ENCODE measurements around the gene BEX4.
"Not testable (repeated sequence)": the region's sequence is repeated elsewhere in the genome, so short reads cannot be mapped to it uniquely, and the experiment has no call there.

The BEX4 gene

DNA sequence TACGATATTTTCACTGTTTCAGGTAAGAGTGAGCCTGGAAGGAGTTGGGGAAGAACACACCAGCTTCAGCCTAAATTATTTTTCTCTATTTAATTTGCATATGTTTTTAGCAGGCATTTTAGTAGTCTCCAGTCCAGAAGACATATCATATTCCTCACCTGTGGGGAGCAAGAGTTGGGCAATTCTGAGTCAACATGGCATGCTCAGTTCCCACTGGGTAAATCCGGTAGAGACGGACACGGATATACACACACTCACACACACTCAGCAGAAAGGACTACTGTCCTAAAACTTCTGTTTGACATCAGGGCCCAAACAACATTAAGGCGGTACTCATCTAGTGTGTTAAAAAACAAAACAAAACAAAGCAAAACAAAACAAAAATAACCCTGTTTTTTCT lies 4.9 kb upstream of the BEX4 start:
- H3K27me3 ChIP-seq (ENCODE audit: insufficient read depth, low read length): no peaks in the 10 kb centered on the region
- H3K9me3 ChIP-seq (ENCODE audit: insufficient read depth, low read depth, low read length): no peaks in the 10 kb centered on the region
- no peak overlapping the region for H3K4me3 ChIP-seq (ENCODE audit: low read length)
- H3K36me3 ChIP-seq (ENCODE audit: insufficient read depth, low read length): no peaks in the 10 kb centered on the region
- H3K9ac ChIP-seq (ENCODE audit: low read depth, low read length): no peak overlapping the region
- no peak overlapping the region for H3K27ac ChIP-seq (ENCODE audit: low read depth, low read length)
- 0 out of 2 replicates have a peak, but pooled peaks cover 3% of the 10 kb centered on the region for H3K4me1 ChIP-seq (ENCODE audit: insufficient read depth, low read length)
- 93% methylated on average over 4 of the region's 5 CpGs for WGBS

DNA sequence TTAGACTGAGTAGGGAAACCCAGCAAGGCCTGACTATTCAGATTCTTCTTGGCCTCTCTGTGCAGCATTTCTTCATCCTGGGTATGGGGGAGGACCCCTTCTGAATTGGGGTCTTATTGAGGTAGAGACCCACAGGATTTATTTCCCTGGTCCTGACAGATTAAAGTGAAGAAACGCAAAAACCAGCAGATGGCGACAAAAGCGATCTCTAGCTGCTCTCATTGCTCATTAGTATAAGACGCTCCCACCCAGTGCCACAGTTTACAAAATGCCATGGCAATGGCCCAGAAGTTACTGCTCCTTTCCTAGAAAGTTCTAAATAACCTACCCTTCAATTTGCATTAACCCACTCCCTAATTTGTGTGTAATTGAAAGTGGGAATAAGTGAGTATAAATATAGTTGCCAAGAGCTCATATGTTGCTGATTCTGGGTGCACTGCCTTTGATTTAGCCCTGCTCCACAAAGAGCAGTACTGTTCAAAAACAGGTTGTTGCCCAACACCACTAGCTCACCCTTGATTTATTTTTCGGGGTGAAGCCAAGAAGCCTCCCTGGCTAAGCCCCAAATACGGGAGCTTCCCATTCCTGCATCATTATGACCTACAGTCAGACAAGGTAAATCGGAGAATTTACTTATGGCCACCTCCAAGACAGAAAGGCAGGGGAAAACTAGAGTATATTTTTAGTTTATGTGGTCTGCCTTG lies 3.7 kb upstream of the BEX4 start:
- no peak overlapping the region for H3K27ac ChIP-seq (ENCODE audit: low read depth, low read length)
- H3K27me3 ChIP-seq (ENCODE audit: insufficient read depth, low read length): no peaks in the 10 kb centered on the region
- no peaks in the 10 kb centered on the region for H3K9me3 ChIP-seq (ENCODE audit: insufficient read depth, low read depth, low read length)
- WGBS: 23% methylated on average over 6 of the region's 7 CpGs
- peaks cover 5% of the 10 kb centered on the region; the same call in 1 of the 2 replicates for H3K4me1 ChIP-seq (ENCODE audit: insufficient read depth, low read length)
- H3K9ac ChIP-seq (ENCODE audit: low read depth, low read length): no peak overlapping the region
- H3K4me3 ChIP-seq (ENCODE audit: low read length): no peak overlapping the region
- peaks cover 2% of the 10 kb centered on the region for H3K36me3 ChIP-seq (ENCODE audit: insufficient read depth, low read length)

DNA sequence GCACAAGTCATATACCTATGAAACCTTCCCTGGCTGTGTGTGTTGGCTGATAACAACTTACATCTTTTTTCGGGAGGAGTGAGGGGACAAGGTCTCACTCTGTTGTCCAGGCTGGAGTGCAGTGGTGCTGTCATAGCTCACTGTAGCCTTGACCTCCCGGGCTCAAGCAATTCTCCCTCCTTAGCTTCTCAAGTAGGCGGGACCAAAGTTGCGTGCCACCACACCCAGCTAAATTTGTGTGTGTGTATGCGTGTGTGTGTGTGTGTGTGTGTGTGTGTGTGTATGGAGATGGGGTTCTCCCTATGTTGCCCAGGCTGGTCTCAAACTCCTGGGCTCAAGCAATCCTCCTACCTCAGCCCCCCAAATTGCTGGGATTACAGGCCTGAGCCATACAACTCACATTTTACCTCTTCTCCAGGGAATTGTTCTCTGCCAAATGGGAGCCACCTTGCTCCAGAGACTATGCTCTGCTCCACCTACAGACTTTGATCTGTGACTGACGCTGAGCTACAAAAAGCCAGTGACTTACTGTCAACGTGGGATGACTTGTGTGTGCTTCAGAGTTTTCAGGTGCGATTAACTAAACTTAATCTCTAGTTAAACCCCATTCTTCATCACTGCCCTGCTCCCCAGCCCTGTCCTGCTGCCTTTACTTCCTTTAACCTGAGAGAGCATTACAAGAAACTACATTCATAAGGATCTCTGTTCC lies 2.0 kb upstream of the BEX4 start:
- peaks cover 14% of the 10 kb centered on the region for H3K36me3 ChIP-seq (ENCODE audit: insufficient read depth, low read length)
- 63% methylated on average over 5 of the region's 8 CpGs for WGBS
- no peak overlapping the region for H3K9ac ChIP-seq (ENCODE audit: low read depth, low read length)
- H3K9me3 ChIP-seq (ENCODE audit: insufficient read depth, low read depth, low read length): no peaks in the 10 kb centered on the region
- H3K27me3 ChIP-seq (ENCODE audit: insufficient read depth, low read length): no peaks in the 10 kb centered on the region
- no peak overlapping the region for H3K4me3 ChIP-seq (ENCODE audit: low read length)
- H3K4me1 ChIP-seq (ENCODE audit: insufficient read depth, low read length): peaks cover 9% of the 10 kb centered on the region; the same call in 1 of the 2 replicates
- H3K27ac ChIP-seq (ENCODE audit: low read depth, low read length): no peak overlapping the region

DNA sequence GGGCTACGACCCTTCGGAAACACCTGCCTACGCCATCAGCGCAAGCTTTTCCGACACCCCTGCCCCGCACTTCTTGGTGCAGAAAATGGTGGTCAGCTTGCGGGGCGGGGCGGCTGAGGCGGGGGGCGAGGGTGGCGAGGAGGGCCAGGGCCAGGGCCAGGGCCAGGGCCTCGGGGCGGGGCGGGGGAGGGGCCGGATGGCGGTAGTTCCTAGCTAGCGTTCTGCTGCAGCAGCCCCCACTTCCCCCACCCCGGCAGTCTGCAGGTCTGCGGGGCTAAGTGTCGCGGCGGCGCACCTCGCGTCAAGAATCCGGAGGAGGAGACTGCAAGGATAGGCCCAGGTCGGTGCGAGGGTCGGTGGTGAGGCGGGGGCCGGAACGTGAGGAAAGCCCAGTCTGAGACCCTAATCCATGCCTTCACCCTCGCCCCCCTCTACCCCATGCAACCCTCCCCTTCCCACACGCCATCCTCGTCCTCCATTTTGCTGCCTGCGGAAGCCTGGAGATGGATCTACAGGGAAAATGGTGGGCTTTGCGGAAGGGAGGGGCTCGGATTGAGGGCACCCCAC lies 600 bp downstream of the BEX4 start:
- Histone ChIP-seq H3K4me3 (ENCODE audit: low read length) (peak overlapping the region; percentile 86), H3K36me3 (ENCODE audit: insufficient read depth, low read length) (peaks cover 14% of the 10 kb centered on the region), H3K4me1 (ENCODE audit: insufficient read depth, low read length) (peaks cover 9% of the 10 kb centered on the region; the same call in 1 of the 2 replicates), H3K9ac (ENCODE audit: low read depth, low read length) (peak overlapping the region; percentile 97), H3K27me3 (ENCODE audit: insufficient read depth, low read length) (no peaks in the 10 kb centered on the region), H3K9me3 (ENCODE audit: insufficient read depth, low read depth, low read length) (no peaks in the 10 kb centered on the region), H3K27ac (ENCODE audit: low read depth, low read length) (peak overlapping the region; percentile 98)
- 0% methylated on average over 27 of the region's 39 CpGs for WGBS

DNA sequence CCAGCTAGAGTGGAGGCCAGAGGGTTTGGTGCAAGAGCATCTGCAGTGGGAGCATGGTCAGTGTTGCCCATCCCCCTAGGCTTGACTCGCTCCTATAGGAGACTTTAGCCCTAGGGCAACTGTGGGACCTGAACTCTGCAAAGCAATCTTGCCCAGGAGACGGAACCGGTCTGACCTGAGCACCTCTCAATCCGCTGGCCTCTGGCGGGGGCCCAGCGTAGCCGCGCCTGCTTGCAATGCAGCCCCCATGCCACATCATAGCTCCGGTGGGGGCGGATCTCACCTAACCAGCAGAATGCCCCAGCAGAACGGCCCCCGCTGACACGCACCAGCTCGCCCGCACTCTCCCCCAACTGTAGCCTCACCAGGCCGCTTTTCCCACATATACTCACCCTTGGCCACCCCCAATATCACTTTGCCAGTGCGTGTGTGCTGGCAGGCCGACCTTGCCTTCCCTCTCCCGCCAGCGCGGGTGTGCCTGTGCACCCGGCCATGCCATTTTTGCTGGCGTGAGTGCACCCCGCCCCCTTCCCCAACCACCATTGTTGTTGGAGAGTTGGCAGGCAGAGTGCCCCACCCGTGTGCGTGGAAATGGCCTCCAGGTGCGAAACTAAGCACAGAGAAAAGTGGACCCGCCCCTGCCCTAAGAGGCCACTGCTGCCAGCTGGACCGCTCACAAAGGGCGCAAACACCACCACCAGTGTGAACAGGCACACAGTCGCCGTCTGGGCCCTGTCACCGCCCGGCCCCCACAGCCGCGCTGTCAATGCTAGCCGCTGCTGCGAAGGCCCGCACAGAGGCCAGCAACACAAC lies 5.8 kb downstream of the BEX4 start:
- H3K27ac ChIP-seq (ENCODE audit: low read depth, low read length): no peak overlapping the region
- H3K4me1 ChIP-seq (ENCODE audit: insufficient read depth, low read length): peaks cover 6% of the 10 kb centered on the region; the same call in 1 of the 2 replicates
- WGBS: 96% methylated on average over 39 of the region's 39 CpGs
- no peaks in the 10 kb centered on the region for H3K27me3 ChIP-seq (ENCODE audit: insufficient read depth, low read length)
- no peaks in the 10 kb centered on the region for H3K9me3 ChIP-seq (ENCODE audit: insufficient read depth, low read depth, low read length)
- H3K4me3 ChIP-seq (ENCODE audit: low read length): no peak overlapping the region
- peaks cover 14% of the 10 kb centered on the region for H3K36me3 ChIP-seq (ENCODE audit: insufficient read depth, low read length)
- H3K9ac ChIP-seq (ENCODE audit: low read depth, low read length): no peak overlapping the region

DNA sequence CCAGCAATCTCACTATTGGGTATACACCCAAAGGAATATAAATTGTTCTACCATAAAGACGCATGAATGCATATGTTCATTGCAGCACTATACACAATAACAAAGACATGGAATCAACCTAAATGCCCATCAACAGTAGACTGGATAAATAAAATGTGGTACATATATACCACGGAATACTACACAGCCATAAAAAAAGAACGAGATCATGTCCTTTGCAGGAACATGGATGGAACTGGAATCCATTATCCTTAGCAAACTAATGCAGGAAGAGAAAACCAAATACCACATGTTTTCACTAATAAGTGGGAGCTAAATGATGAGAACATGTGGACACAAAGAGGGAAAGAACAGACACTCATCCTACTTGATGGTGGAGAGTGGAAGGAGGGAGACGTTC lies 11.0 kb downstream of the BEX4 start:
- H3K4me3 ChIP-seq (ENCODE audit: low read length); H3K27ac ChIP-seq (ENCODE audit: low read depth, low read length); H3K9me3 ChIP-seq (ENCODE audit: insufficient read depth, low read depth, low read length); H3K36me3 ChIP-seq (ENCODE audit: insufficient read depth, low read length); H3K4me1 ChIP-seq (ENCODE audit: insufficient read depth, low read length); H3K9ac ChIP-seq (ENCODE audit: low read depth, low read length); H3K27me3 ChIP-seq (ENCODE audit: insufficient read depth, low read length): not testable (repeated sequence)
- WGBS: 100% methylated on average over 1 of the region's 4 CpGs

DNA sequence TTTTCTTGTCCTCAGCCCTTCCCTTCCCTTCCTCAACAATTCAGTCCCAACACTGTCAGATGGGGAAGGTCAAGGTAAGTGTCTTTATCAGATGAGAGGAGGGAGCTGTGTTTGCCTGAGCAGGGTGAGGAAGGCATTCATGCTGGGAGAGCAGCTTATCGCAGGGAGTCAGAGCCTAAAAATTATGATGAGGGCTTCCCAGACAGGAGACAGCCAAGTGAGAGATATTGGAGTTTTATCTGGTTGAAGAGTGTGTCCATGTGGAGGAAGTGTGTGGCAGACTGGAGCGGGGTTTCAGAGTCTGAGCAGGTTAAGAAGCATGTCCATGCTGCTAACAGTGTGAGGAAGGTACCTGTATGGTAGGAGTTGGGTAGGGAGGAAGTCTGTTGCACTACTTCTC lies 18.4 kb downstream of the BEX4 start:
- Histone ChIP-seq H3K4me3 (ENCODE audit: low read length) (no peak overlapping the region), H3K27me3 (ENCODE audit: insufficient read depth, low read length) (peaks cover 2% of the 10 kb centered on the region; the same call in 1 of the 2 replicates), H3K36me3 (ENCODE audit: insufficient read depth, low read length) (no peaks in the 10 kb centered on the region), H3K9me3 (ENCODE audit: insufficient read depth, low read depth, low read length) (no peaks in the 10 kb centered on the region), H3K27ac (ENCODE audit: low read depth, low read length) (no peak overlapping the region), H3K9ac (ENCODE audit: low read depth, low read length) (no peak overlapping the region), H3K4me1 (ENCODE audit: insufficient read depth, low read length) (no peaks in the 10 kb centered on the region)
- WGBS: 87% methylated on average over 2 of the region's 2 CpGs

DNA sequence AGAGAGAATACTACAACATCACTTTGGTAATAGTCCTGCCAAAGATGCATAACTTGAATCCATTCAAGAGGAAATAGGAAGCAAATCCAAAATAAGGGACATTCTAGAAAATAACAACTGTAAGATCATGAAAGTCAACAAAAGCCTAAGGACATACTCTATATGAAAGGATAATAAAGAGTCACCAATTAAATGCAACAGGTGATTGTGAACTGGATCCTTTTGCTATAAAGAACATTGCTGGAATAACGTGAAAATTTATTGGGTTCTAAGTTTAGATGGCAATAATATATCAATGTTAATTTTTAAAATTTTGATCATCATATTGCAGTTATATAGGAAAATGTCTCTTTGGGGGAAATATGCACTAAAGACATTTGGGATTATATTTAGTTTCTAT lies 20.0 kb downstream of the BEX4 start:
- Histone ChIP-seq H3K9me3 (ENCODE audit: insufficient read depth, low read depth, low read length) (no peaks in the 10 kb centered on the region), H3K4me1 (ENCODE audit: insufficient read depth, low read length) (no peaks in the 10 kb centered on the region), H3K36me3 (ENCODE audit: insufficient read depth, low read length) (no peaks in the 10 kb centered on the region), H3K27me3 (ENCODE audit: insufficient read depth, low read length) (peaks cover 2% of the 10 kb centered on the region; the same call in 1 of the 2 replicates), H3K9ac (ENCODE audit: low read depth, low read length) (no peak overlapping the region), H3K4me3 (ENCODE audit: low read length) (no peak overlapping the region), H3K27ac (ENCODE audit: low read depth, low read length) (no peak overlapping the region)
- no CpG with 5 or more reads among the region's 1 CpG for WGBS

DNA sequence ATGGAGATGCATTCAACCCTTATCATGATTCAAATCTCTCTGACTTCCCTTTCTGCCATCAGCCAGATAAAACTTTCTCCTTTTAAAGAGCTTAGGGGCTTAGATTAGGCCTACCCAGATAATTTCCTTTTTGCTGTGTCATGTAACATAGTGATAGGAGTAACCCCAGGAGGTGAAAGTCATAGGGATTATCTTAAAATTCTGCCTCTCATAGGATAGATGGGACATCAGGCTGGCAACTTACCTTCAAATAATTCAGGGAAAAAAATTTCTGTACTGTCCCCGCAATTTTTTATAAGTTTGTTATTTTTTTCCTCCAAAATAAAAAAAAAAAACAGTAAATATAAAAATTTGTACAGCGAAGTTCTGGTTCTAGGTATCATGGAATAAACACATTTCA lies 20.7 kb downstream of the BEX4 start:
- H3K36me3 ChIP-seq (ENCODE audit: insufficient read depth, low read length); H3K27ac ChIP-seq (ENCODE audit: low read depth, low read length); H3K9me3 ChIP-seq (ENCODE audit: insufficient read depth, low read depth, low read length); H3K27me3 ChIP-seq (ENCODE audit: insufficient read depth, low read length); H3K4me3 ChIP-seq (ENCODE audit: low read length); H3K9ac ChIP-seq (ENCODE audit: low read depth, low read length); H3K4me1 ChIP-seq (ENCODE audit: insufficient read depth, low read length): not testable (repeated sequence)
- WGBS: no CpG with 5 or more reads among the region's 2 CpGs

DNA sequence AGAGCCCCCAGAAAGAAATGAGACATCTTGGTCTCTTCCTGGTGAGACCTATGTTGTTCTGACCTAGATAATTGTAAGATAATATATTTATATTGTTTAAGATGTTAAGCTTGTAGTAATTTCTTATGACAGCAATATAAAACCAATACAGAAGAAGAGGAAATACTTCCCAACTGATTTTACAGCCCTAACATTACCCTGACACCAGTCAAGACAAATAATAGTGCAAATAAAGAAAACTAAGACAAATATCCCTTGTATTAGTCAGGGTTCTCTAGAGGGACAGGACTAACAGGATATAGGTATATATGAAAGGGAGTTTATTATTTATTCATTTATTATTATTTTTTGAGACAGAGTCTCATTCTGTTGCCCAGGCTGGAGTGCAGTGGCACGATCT lies 21.4 kb downstream of the BEX4 start:
- Histone ChIP-seq H3K27me3 (ENCODE audit: insufficient read depth, low read length) (no peaks in the 10 kb centered on the region), H3K4me3 (ENCODE audit: low read length) (no peak overlapping the region), H3K36me3 (ENCODE audit: insufficient read depth, low read length) (no peaks in the 10 kb centered on the region), H3K9ac (ENCODE audit: low read depth, low read length) (no peak overlapping the region), H3K4me1 (ENCODE audit: insufficient read depth, low read length) (no peaks in the 10 kb centered on the region), H3K27ac (ENCODE audit: low read depth, low read length) (no peak overlapping the region), H3K9me3 (ENCODE audit: insufficient read depth, low read depth, low read length) (no peaks in the 10 kb centered on the region)
- WGBS: 90% methylated on average over 1 of the region's 1 CpG

DNA sequence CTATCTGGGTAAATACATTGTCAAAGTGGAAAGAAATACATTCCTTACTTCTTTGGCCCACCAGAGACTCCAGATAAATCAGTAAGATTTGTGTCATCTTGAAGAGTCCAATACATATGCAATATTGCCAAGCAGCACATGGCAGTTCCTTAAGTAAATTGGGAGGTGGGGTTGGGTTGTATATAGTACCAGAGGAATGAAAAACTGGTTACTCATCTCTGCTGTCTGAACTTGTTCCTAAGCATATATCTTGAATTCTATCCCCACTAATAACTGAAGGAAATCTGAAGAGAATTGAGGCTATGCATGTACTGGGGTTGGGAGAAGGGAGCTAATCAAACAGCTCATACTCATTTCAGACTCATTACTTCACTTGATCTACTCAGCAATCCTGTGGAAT lies 25.2 kb downstream of the BEX4 start:
- Histone ChIP-seq H3K4me3 (ENCODE audit: low read length) (no peak overlapping the region), H3K27ac (ENCODE audit: low read depth, low read length) (no peak overlapping the region), H3K9me3 (ENCODE audit: insufficient read depth, low read depth, low read length) (no peaks in the 10 kb centered on the region), H3K27me3 (ENCODE audit: insufficient read depth, low read length) (no peaks in the 10 kb centered on the region), H3K9ac (ENCODE audit: low read depth, low read length) (no peak overlapping the region), H3K4me1 (ENCODE audit: insufficient read depth, low read length) (no peaks in the 10 kb centered on the region), H3K36me3 (ENCODE audit: insufficient read depth, low read length) (no peaks in the 10 kb centered on the region)
